H54 (cell line): ENCODE data around the gene NDUFA6.

Experiments used
- DNase-seq: peaks from one replicate; pipeline ENCODE4 v3.0.0; 2011; ENCODE audit warnings: low spot score, mixed read lengths; ENCODE audit not compliant: insufficient read length
- FAIRE-seq: peaks from 3 replicates; lab custom pipeline; 2011; peaks lifted over from hg19 to GRCh38; lab: Jason Lieb, UNC
- POLR2A ChIP-seq: IDR thresholded peaks from 2 replicates; pipeline ENCODE4 v1.6.1; 2011; ENCODE audit warnings: low read depth, mild to moderate bottlenecking, low read length

Gene NDUFA6

GRCh38 chr22:42050641-42051180 is 39.9 kb downstream of the NDUFA6 start:
- no peak for TF ChIP-seq POLR2A
- FAIRE-seq (no peak), DNase-seq (no peak)

- FAIRE-seq, result no peak
- TF ChIP-seq POLR2A, result no peak
These were observed 48.8 kb downstream of the NDUFA6 start for GRCh38 chr22:42041784-42042183.

GRCh38 chr22:42039271-42039670 is 51.3 kb downstream of the NDUFA6 start:
- FAIRE-seq (no peak), DNase-seq (no peak)
- TF ChIP-seq POLR2A, result no peak

More at GRCh38 chr22:42041784-42042183, 48.8 kb downstream of the NDUFA6 start:
- no peak for DNase-seq
